ENCODE measurements around the gene NECAB3. TPM values are rescaled to one million over a fixed set of nuclear protein-coding genes. Genes with fewer than 3 reads are reported as not detected.

The NECAB3 gene, protein sequence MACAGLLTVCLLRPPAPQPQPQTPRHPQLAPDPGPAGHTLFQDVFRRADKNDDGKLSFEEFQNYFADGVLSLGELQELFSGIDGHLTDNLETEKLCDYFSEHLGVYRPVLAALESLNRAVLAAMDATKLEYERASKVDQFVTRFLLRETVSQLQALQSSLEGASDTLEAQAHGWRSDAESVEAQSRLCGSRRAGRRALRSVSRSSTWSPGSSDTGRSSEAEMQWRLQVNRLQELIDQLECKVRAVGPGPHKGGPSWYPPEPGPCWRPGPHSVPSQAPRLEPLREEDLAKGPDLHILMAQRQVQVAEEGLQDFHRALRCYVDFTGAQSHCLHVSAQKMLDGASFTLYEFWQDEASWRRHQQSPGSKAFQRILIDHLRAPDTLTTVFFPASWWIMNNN
- 29.2 TPM for total RNA-seq

- no peak for DNase-seq (ENCODE audit: extremely low spot score in 2 of 2)
Measured at GRCh38 chr20:33674294-33675135, at the start of gene NECAB3. NECAB3 (minus strand) TSS chr20:33674428; CDS start chr20:33674352, 76 bp downstream.

GRCh38 chr20:33721391-33722140 lies 47.3 kb upstream of the NECAB3 start:
- Histone ChIP-seq H3K4me1 (peaks cover 18% of the 10 kb centered on the region), H3K27me3 (no peaks in the 10 kb centered on the region), H3K36me3 (no peaks in the 10 kb centered on the region), H3K27ac (no peak overlapping the region), H3K4me3 (no peak overlapping the region), H3K9me3 (no peaks in the 10 kb centered on the region)
- no peak for DNase-seq (ENCODE audit: extremely low spot score in 2 of 2)
- TF ChIP-seq POLR2A (IDR thresholded peaks at IDR 0.05) (no peak), POLR2AphosphoS5 (IDR thresholded peaks at IDR 0.05; ENCODE audit: insufficient read depth in 1 of 2, low read depth in 1 of 2) (no peak)
- TF ChIP-seq, protein P1, sequence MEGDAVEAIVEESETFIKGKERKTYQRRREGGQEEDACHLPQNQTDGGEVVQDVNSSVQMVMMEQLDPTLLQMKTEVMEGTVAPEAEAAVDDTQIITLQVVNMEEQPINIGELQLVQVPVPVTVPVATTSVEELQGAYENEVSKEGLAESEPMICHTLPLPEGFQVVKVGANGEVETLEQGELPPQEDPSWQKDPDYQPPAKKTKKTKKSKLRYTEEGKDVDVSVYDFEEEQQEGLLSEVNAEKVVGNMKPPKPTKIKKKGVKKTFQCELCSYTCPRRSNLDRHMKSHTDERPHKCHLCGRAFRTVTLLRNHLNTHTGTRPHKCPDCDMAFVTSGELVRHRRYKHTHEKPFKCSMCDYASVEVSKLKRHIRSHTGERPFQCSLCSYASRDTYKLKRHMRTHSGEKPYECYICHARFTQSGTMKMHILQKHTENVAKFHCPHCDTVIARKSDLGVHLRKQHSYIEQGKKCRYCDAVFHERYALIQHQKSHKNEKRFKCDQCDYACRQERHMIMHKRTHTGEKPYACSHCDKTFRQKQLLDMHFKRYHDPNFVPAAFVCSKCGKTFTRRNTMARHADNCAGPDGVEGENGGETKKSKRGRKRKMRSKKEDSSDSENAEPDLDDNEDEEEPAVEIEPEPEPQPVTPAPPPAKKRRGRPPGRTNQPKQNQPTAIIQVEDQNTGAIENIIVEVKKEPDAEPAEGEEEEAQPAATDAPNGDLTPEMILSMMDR (IDR thresholded peaks at IDR 0.05), result no peak
- intact Hi-C loops (cut with DNase I), result no loop called here

More at GRCh38 chr20:33674294-33675135, at the start of gene NECAB3:
- H3K27me3 ChIP-seq, result no peaks in the 10 kb centered on the region
- TF ChIP-seq POLR2AphosphoS5 (IDR thresholded peaks at IDR 0.05; ENCODE audit: insufficient read depth in 1 of 2, low read depth in 1 of 2) (peak in 1 of 2 donors; percentile 85), POLR2A (IDR thresholded peaks at IDR 0.05) (peak in 1 of 2 donors; percentile 66)
- TF ChIP-seq, protein P1 (IDR thresholded peaks at IDR 0.05), result peak in 1 of 3 experiments; percentile 20
- peaks cover 47% of the 10 kb centered on the region for H3K4me1 ChIP-seq
- peak within 1 kb of the TSS; percentile 63 to 75 for H3K4me3 ChIP-seq
- H3K36me3 ChIP-seq, result no peaks in the 10 kb centered on the region
- intact Hi-C loops (cut with DNase I), result loop anchor here (10.0 kb wide), 1 partner anchor 60 kb away; the partner anchor contains the start of gene ZNF341
- H3K9me3 ChIP-seq, result no peaks in the 10 kb centered on the region
- peak within 1 kb of the TSS; percentile 95 for H3K27ac ChIP-seq

- no peak for TF ChIP-seq POLR2A (IDR thresholded peaks at IDR 0.05)
- peak; percentile 83 to 90 for TF ChIP-seq POLR2AphosphoS5 (IDR thresholded peaks at IDR 0.05; ENCODE audit: insufficient read depth in 1 of 2, low read depth in 1 of 2)
- TF ChIP-seq, protein P1 (IDR thresholded peaks at IDR 0.05), result no peak
- Histone ChIP-seq H3K27me3 (no peaks in the 10 kb centered on the region), H3K4me3 (peak within 1 kb of the TSS; percentile 90 to 94), H3K4me1 (peaks cover 18% of the 10 kb centered on the region), H3K27ac (peak within 1 kb of the TSS; percentile 78), H3K36me3 (no peaks in the 10 kb centered on the region), H3K9me3 (no peaks in the 10 kb centered on the region)
- peak in 1 of 2 donors; percentile 99 for DNase-seq (ENCODE audit: extremely low spot score in 2 of 2)
- intact Hi-C loops (cut with DNase I), result no loop called here
Measured at GRCh38 chr20:33719989-33720709, 45.9 kb upstream of the NECAB3 start, which contains the start of gene PXMP4. PXMP4 (minus strand) TSS chr20:33720310; CDS start chr20:33720207, 103 bp downstream.

- intact Hi-C loops (cut with DNase I), result no loop called here
- no peaks in the 10 kb centered on the region for H3K9me3 ChIP-seq
- peaks cover 0 to 3% of the 10 kb centered on the region in 2 donors for H3K36me3 ChIP-seq
- peaks cover 18% of the 10 kb centered on the region for H3K4me1 ChIP-seq
- TF ChIP-seq, protein P1 (IDR thresholded peaks at IDR 0.05), result no peak
- TF ChIP-seq POLR2A (IDR thresholded peaks at IDR 0.05) (no peak), POLR2AphosphoS5 (IDR thresholded peaks at IDR 0.05; ENCODE audit: insufficient read depth in 1 of 2, low read depth in 1 of 2) (no peak)
- H3K4me3 ChIP-seq, result peak overlapping the region; percentile 90 to 94
- H3K27ac ChIP-seq, result peak overlapping the region; percentile 78
- H3K27me3 ChIP-seq, result no peaks in the 10 kb centered on the region
- DNase-seq (ENCODE audit: extremely low spot score in 2 of 2), result no peak
Measured at GRCh38 chr20:33719277-33719988, 45.2 kb upstream of the NECAB3 start.

All from vagina (tissue), 2 donors.